ENCODE results near the gene EMB. TPM values are rescaled to one million over a fixed set of nuclear protein-coding genes. Genes with fewer than 3 reads are reported as not detected.

The EMB gene
- total and polyA plus RNA-seq, 2 of the 8 experiments (the other 6 are each of a cell fraction or from before 2014, with no cell fraction given) = 29.3 to 48.4 TPM

- no peak overlapping the region for H2AK5ac ChIP-seq (ENCODE audit: low read depth, low read length)
- H3K4me2 ChIP-seq (ENCODE audit: insufficient read depth in 1 of 2, low read depth in 2 of 2, low read length in 2 of 2) = no peak overlapping the region
- no peak overlapping the region for H3K56ac ChIP-seq (replicated peaks; ENCODE audit: insufficient read length, low read depth, low read length)
- no peaks in the 10 kb centered on the region for H3K4me1 ChIP-seq (replicated peaks in 1 of 4; ENCODE audit: control insufficient read depth in 3 of 4, insufficient read depth in 4 of 4, low read length in 3 of 4)
- H3K4ac ChIP-seq (replicated peaks; ENCODE audit: insufficient read length, low read depth, low read length) = no peak overlapping the region
- H3K4me3 ChIP-seq (ENCODE audit: extremely low read depth in 1 of 4, insufficient read depth in 2 of 4, low read depth in 3 of 4, low read length in 4 of 4) = no peak overlapping the region
- H3K27ac ChIP-seq (ENCODE audit: low read depth, low read length) = no peak overlapping the region
- H3K9me3 ChIP-seq (ENCODE audit: insufficient read depth in 2 of 2, low read depth in 1 of 2, low read length in 1 of 2) = no peaks in the 10 kb centered on the region
- no peak overlapping the region for H2BK5ac ChIP-seq (ENCODE audit: low read depth, low read length)
- no peak overlapping the region for H3K18ac ChIP-seq (ENCODE audit: extremely low read depth, low read length)
- no peak for DNase-seq (ENCODE audit: low read depth in 1 of 2, low spot score in 2 of 2)
- H3K23ac ChIP-seq (ENCODE audit: insufficient read length) = no peak overlapping the region
- CTCF ChIA-PET (ENCODE audit: partially characterized antibody) = no interaction called here
- H4K8ac ChIP-seq (ENCODE audit: extremely low read depth, insufficient read depth, low read length) = no peak overlapping the region
- H4K5ac ChIP-seq (ENCODE audit: insufficient read length, low read depth, low read length) = no peak overlapping the region
- no peak for FAIRE-seq
- no peaks in the 10 kb centered on the region for H3K27me3 ChIP-seq (replicated peaks in 1 of 4; ENCODE audit: control insufficient read depth in 3 of 4, extremely low read depth in 1 of 4, insufficient read depth in 3 of 4, low read length in 3 of 4)
- H3K9ac ChIP-seq (replicated peaks in 1 of 4; ENCODE audit: extremely low read depth in 1 of 4, low read depth in 3 of 4, low read length in 3 of 4) = no peak overlapping the region
- no peaks in the 10 kb centered on the region for H3K23me2 ChIP-seq (ENCODE audit: low read depth, low read length)
- no peak overlapping the region for H2BK15ac ChIP-seq (ENCODE audit: low read length)
- H4K20me1 ChIP-seq (replicated peaks in 1 of 2; ENCODE audit: control insufficient read depth in 1 of 2, insufficient read depth in 2 of 2, low read length in 2 of 2) = no peaks in the 10 kb centered on the region
- H3K36me3 ChIP-seq (ENCODE audit: control insufficient read depth in 2 of 4, insufficient read depth in 4 of 4, low read length in 3 of 4) = no peaks in the 10 kb centered on the region
- H2BK12ac ChIP-seq (ENCODE audit: low read depth, low read length) = no peak overlapping the region
- no peak overlapping the region for H2BK20ac ChIP-seq (ENCODE audit: low read length)
- no peak overlapping the region for H3K14ac ChIP-seq (ENCODE audit: insufficient read length)
- no peak overlapping the region for H4K91ac ChIP-seq (replicated peaks; ENCODE audit: insufficient read length, low read length)
- no peaks in the 10 kb centered on the region for H3K79me1 ChIP-seq (ENCODE audit: low read depth, low read length)
- no peak overlapping the region for H2BK120ac ChIP-seq (replicated peaks; ENCODE audit: low read depth, low read length)
- WGBS, 2 experiments (ENCODE audit: extremely low coverage in 1 of 2, insufficient coverage in 1 of 2, insufficient read length in 1 of 2, insufficient replicate concordance in 2 of 2, low coverage in 1 of 2, low lambda C conversion rate in 2 of 2, missing lambda C conversion rate in 1 of 2) = 96% methylated on average over 3 of the region's 3 CpGs; no CpG with 5 or more reads in 1 of the 2 experiments
- POLR2A ChIA-PET (ENCODE audit: partially characterized antibody) = no interaction called here
- H3K79me2 ChIP-seq (ENCODE audit: control insufficient read depth in 1 of 2, insufficient read depth in 2 of 2, low read length in 2 of 2) = peaks cover 0 to 19% of the 10 kb centered on the region in 2 experiments; a peak in 2 of 4 replicates
- no peak overlapping the region for H2AFZ ChIP-seq (ENCODE audit: low read length)
- TF ChIP-seq RXRA (IDR thresholded peaks at IDR 0.05; ENCODE audit: insufficient read depth, low read depth, low read length) (no peak), KDM1A (IDR thresholded peaks at IDR 0.05; ENCODE audit: borderline replicate concordance, low read length) (no peak), GABPA (IDR thresholded peaks at IDR 0.05; ENCODE audit: borderline replicate concordance, insufficient read depth, low read length) (no peak), CTCF (IDR thresholded peaks at IDR 0.05; ENCODE audit: control extremely low read depth in 1 of 3, insufficient read depth in 1 of 3, low read depth in 1 of 3, low read length in 3 of 3) (no peak), TAF1 (IDR thresholded peaks at IDR 0.05; ENCODE audit: low read depth, low read length) (no peak), POLR2AphosphoS5 (IDR thresholded peaks at IDR 0.05; ENCODE audit: low read depth, low read length) (no peak), USF2 (IDR thresholded peaks at IDR 0.05; ENCODE audit: low read length) (no peak), ATF3 (IDR thresholded peaks at IDR 0.05; ENCODE audit: insufficient read depth, low read depth, low read length) (no peak), NANOG (IDR thresholded peaks at IDR 0.05; ENCODE audit: insufficient read depth, low read depth, low read length, poor library complexity, severe bottlenecking) (no peak), CHD2 (IDR thresholded peaks at IDR 0.05; ENCODE audit: low read length) (no peak)
Measured at GRCh38 chr5:50435168-50435567, 5.9 kb downstream of the EMB start.

Measured in H1 (cell line).